HS-27A (cell line): ENCODE data around the gene CIDEA.

Experiments used
- DNase-seq: peaks from one replicate; pipeline ENCODE4 v3.0.0-alpha.2; 2012; ENCODE audit warnings: low read depth, missing footprints

CIDEA gene

GRCh38 chr18:12274793-12275192, 20.6 kb downstream of the CIDEA start:
- no peak for DNase-seq

GRCh38 chr18:12276736-12277554, 22.8 kb downstream of the CIDEA start:
- no peak for DNase-seq

GRCh38 chr18:12278215-12278671, 24.1 kb downstream of the CIDEA start:
- no peak for DNase-seq

DNA sequence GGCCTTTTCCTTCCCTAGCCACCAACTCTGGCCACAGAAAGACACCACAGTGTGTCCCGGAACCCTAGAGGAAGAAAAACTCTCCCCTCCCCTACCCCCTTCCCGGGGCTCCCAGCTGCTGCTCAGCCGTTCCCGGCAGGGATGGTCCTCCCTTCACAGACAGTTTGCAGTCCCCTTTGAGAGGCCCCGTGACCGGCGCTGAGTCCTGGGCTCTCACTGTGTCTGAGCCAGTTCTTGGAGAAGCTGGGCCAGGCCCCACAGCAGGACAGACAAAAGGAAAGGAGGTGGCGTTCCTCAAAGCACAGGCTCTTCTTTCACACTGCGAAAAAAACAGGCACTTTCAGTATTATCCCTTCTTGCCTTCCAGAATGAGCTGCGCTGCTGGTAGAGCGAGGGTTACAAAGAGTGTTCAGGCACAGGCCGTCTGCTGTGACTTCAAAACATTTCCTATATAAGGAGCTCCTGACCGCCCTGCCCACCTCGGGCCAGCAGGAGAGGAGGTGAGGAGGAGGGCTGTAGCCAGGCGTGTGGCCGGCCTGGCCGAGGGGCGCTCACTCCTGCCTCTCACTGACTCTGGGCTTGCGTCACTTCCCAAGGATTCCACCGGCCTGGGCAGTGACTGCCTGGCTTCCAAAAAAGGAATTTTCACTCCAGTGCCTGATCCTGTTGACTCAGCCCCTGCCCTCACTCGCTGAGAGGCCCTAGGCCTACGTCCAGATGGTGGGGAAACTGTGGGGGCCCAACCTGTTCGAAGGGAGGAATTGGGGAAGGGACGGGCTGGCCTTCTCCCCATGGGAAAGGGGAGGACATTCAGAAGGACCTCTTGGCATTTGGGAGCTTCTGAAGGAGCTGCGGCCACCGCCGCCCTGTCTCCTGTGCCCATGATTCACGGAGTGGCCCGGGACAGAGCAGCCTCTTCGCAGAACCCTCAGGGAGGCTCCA, 24.9 kb downstream of the CIDEA start:
- DNase-seq, result peak; percentile 97

DNA sequence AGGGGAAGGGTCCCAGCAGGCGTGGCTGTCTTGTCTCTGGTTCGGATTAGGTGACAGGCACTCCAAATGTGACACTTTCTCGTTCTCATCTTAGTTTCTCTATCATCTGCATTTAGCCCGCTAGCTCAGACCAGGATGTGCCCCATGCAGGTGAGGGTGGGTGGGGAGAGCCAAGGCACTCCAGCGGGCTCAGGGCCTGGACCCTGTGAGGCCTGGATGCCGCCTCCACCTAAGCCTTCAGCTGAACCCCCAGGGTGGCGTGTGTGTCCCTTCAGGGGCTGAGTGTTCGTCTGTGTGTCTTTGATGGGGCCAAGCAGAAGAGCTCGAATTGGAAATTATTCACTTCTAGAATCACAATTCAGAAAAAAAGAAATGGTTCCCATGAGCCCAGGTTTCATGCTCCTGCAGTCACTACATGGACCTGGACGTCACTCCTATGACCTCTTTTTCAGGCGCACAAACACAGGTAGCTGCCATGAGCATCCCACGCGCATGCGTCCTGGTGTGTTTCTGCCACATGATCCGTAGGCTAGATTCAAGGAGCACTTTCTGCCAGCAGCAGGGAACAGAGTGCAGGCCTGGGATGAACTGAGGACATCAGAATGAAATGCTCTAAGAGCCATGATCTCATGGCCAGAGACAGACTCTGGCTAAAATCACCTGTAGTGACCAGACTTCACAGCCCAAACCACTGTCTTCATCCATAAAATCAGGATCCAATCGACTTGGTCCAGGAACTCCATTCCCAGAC, 25.8 kb downstream of the CIDEA start:
- DNase-seq, result no peak

DNA sequence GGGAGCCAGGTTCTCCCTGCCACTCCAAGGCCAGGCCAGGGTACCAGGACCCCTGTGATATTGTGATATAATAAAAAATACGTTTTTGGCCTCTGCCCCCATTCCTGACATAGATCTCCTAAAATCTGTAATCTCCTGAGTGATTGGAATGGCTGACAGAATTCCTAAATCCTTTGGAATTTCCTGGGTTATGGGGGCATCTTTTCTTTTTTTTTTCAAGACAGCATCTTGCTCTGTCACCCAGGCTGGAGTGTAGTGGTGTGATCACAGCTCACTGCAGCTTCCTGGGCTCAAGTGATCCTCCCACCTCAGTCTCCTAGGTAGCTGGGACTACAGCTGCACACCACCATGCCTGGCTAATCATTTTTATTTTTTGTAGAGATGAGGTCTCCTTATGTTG, 27.7 kb downstream of the CIDEA start:
- no peak for DNase-seq

DNA sequence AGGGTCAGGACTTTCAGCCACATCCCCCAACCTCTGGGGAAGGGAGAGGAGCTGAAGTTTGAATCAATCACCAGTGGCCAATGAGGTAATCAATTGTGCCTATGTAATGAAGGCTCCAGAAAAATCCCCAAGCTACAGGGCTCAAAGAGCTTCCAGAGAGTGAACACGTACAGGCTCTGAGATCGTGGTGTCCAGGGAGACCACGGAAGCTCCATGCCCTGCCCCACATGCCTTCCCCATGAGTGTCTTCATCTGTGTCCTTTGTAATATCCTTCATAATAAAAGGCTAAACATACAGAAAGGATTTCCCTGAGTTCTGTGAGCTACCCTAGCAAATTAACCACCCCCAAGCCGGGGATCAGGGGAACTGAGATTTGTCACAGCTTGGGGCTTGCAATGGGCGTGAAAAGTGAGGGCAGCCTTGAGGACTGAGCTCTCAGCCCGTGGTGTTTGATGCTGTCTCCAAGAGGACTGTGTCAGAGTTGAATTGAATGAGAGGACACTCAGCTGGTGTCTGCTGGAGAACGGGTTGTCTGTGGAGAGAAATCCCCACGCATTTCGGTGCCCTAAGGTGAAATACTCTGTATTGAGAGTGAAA, 28.4 kb downstream of the CIDEA start:
- DNase-seq, result peak; percentile 87

- peak; percentile 33 for DNase-seq
Measured at GRCh38 chr18:12283256-12283655, 29.1 kb downstream of the CIDEA start.

DNA sequence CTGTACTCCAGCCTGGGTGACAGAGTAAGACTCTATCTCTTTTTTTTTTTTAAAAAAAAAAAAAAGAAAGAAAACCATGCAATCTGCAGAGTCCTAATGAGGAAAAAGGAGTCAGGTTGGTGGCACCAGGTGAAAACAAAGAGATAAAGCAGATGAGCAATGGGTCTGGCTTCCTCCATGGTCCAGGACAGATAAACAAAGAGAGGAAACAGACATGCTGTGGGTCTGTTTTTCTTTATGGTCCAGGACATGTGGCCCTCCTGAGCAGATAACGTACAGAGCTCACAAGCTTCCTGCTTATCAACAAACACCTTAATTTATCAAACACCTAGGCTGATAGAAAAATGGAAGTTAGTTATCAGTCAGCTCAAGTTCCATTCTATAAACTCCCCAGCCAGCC, 29.5 kb downstream of the CIDEA start:
- no peak for DNase-seq

GRCh38 chr18:12287131-12287681, 33.0 kb downstream of the CIDEA start:
- no peak for DNase-seq

GRCh38 chr18:12287684-12288402, 33.7 kb downstream of the CIDEA start:
- peak; percentile 95 for DNase-seq

- DNase-seq, result no peak
Measured at GRCh38 chr18:12288403-12288755, 34.2 kb downstream of the CIDEA start.

GRCh38 chr18:12290086-12290485, 35.9 kb downstream of the CIDEA start:
- DNase-seq, result no peak

- DNase-seq, result no peak
Measured at GRCh38 chr18:12291161-12291560, 37.0 kb downstream of the CIDEA start.

DNA sequence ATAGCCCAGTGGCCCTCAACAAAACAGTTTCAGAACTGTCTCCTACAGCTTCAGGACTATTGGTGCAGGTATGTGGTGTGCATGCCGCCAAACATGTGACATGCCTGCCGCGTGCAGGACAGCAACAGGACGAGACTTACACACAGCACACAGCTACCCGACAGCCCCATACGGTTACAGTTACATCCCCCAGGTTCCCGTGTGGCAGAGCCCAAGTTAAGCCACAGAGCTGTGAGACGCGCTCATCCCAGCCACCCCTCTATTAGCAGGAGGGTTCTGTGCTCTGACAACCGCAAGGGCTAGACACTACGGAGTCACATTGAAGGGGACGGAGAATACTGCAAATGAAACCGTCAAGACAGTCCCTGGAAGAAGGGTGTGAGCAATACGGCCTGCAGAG, 37.5 kb downstream of the CIDEA start:
- DNase-seq, result no peak

GRCh38 chr18:12293831-12294230, 39.7 kb downstream of the CIDEA start:
- no peak for DNase-seq

- no peak for DNase-seq
Measured at GRCh38 chr18:12295389-12296086, 41.4 kb downstream of the CIDEA start.

DNA sequence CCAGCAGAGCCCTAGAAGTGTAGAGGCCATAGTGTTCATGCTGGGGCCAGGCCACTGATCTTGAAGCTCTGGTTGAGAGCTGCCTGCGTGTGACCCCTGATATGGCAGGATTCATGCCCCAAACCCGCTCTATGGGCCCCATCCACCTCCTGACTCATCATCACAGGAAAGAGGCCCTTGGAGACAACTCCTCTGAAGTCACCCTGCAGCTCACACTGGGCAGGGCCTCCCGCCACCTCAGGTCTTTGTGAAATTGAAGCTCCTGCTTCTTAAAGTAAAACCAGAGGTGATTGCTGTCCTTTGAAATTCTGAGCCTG, 41.9 kb downstream of the CIDEA start:
- DNase-seq, result peak; percentile 46

DNA sequence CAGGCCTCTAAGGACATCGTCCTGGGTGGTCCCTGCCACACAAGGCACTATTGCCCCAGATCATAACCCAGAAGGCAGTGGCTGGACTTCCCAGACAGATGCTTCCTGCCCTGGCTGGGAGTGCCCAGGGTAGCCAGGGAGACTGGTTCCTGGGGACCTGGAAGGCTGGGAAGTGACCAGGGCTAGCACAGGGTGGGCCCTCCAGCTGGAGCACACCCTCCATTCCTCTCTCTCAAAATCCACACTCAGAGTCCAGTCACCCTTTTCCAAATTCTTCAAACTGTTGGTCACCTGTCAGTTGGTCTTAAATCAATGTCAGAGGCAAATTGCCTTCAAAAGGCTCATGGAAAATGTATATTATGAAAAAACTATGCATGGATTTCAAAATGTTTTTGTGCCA, 42.3 kb downstream of the CIDEA start:
- DNase-seq, result peak; percentile 46

DNA sequence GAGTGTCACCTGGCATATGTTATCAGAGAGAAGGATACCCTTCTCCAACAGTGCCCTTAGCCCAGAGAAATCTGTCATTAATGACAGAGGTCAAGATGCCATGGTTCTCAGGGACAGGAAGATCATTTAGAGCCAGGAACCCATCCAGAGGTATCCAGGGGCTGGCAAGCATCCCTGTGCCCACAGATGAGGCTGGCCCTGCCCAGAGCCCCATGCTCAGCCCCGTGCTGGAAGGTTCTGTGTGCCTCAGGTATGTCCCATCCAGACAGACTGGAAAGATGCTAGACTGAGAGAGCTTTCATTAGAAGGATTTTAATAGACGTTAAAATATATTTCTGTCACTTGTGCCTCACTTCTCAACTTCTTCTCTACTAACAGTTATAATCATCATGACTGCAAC, 45.7 kb downstream of the CIDEA start:
- no peak for DNase-seq
